ENCODE measurements around the gene CAMK4. TPM values are rescaled to one million over a fixed set of nuclear protein-coding genes. Genes with fewer than 3 reads are reported as not detected.

Gene CAMK4
- total RNA-seq, 4 donors from 2014 or later: 0.66 to 5.5 (median 2.8) TPM

DNA sequence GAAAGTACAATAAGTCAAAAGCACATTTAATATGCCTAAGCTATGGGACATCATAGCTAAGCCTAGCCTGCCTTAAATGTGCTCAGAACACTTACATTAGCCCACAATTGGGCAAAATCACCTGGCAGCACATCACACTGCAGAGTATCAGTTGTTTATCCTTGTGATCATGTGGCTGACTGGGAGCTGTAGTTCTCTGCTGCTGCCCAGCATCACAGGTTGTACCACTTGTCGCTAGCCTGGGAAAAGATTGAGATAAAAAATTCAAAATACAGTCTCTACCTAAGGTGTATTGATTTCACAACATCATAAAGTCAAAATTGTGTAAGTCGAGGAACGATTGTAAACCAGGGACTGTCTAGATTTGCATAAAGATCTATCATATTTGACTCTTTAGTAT is 58.6 kb downstream of the CAMK4 start:
- H3K4me3 ChIP-seq: no peak overlapping the region
- WGBS, 2 donors: 90 to 91% methylated on average over 3 of the region's 3 CpGs
- H3K4me1 ChIP-seq: no peaks in the 10 kb centered on the region
- no peak overlapping the region for H3K27ac ChIP-seq
- no peaks in the 10 kb centered on the region for H3K27me3 ChIP-seq
- no peak for DNase-seq (ENCODE audit: low spot score in 2 of 2)
- H3K9me3 ChIP-seq: no peaks in the 10 kb centered on the region
- no peaks in the 10 kb centered on the region for H3K36me3 ChIP-seq
- TF ChIP-seq EP300 (IDR thresholded peaks at IDR 0.05): no peak
- TF ChIP-seq POLR2A (IDR thresholded peaks at IDR 0.05): no peak
- TF ChIP-seq CTCF (IDR thresholded peaks at IDR 0.05): no peak

DNA sequence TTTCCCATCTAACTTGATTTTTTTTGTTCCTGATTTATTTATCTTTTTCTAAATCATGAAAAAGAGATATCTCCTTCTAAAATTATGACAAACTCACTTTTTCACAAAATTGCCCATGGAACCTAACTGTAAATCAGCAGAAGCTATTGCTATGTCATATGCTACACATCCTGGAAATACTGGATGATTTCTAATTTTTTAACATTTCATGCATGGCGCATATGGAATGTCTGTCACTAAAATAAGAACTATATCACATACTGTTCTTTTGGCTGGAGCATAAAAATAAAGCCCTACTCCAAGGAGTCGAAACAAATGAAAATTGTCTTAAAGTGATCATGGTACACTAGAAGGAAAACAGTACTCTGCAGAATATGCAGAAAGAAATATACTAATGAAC is 60.6 kb downstream of the CAMK4 start:
- WGBS, 2 donors: 62 to 65% methylated on average over 2 of the region's 2 CpGs
- no peaks in the 10 kb centered on the region for H3K27me3 ChIP-seq
- no peak for TF ChIP-seq EP300 (IDR thresholded peaks at IDR 0.05)
- no peak for TF ChIP-seq CTCF (IDR thresholded peaks at IDR 0.05)
- TF ChIP-seq POLR2A (IDR thresholded peaks at IDR 0.05): no peak
- no peaks in the 10 kb centered on the region for H3K9me3 ChIP-seq
- no peaks in the 10 kb centered on the region for H3K36me3 ChIP-seq
- no peak overlapping the region for H3K4me3 ChIP-seq
- H3K27ac ChIP-seq: no peak overlapping the region
- no peaks in the 10 kb centered on the region for H3K4me1 ChIP-seq
- no peak for DNase-seq (ENCODE audit: low spot score in 2 of 2)

- TF ChIP-seq POLR2A (IDR thresholded peaks at IDR 0.05) (no peak), EP300 (IDR thresholded peaks at IDR 0.05) (no peak), CTCF (IDR thresholded peaks at IDR 0.05) (no peak)
Measured at GRCh38 chr5:111294551-111294950, 70.4 kb downstream of the CAMK4 start.

DNA sequence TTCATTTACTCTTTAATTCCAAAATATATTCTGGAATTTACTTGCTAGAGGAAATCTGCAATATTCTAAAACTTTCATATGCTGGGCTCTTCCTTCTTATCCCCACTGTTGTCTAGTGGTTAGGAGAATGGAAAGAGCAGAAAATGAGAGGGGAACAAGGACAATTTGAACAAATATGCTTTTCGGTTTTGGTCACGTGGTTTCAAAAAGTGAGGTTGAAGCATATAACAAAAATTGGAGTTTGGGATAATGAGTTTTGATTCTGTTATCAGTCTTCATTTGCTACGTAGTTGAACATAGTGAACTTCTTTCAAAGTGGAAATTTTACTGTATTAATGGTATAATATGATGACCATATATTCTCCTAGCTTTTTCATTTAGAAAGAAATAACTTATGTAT is 71.5 kb downstream of the CAMK4 start:
- no peak for DNase-seq (ENCODE audit: low spot score in 2 of 2)
- Histone ChIP-seq H3K36me3 (no peaks in the 10 kb centered on the region), H3K27me3 (no peaks in the 10 kb centered on the region), H3K27ac (no peak overlapping the region), H3K4me3 (no peak overlapping the region), H3K4me1 (no peaks in the 10 kb centered on the region), H3K9me3 (no peaks in the 10 kb centered on the region)
- TF ChIP-seq POLR2A (IDR thresholded peaks at IDR 0.05): no peak
- TF ChIP-seq CTCF (IDR thresholded peaks at IDR 0.05): no peak
- no peak for TF ChIP-seq EP300 (IDR thresholded peaks at IDR 0.05)
- 87 to 90% methylated on average over 3 of the region's 3 CpGs for WGBS, 2 donors

More at GRCh38 chr5:111294551-111294950, 70.4 kb downstream of the CAMK4 start:
- Histone ChIP-seq H3K27me3 (no peaks in the 10 kb centered on the region), H3K4me3 (no peak overlapping the region), H3K9me3 (no peaks in the 10 kb centered on the region), H3K27ac (no peak overlapping the region), H3K36me3 (no peaks in the 10 kb centered on the region), H3K4me1 (no peaks in the 10 kb centered on the region)
- DNase-seq (ENCODE audit: low spot score in 2 of 2): no peak

- DNase-seq (ENCODE audit: low spot score in 2 of 2): no peak
- no peaks in the 10 kb centered on the region for H3K9me3 ChIP-seq
- no peak for TF ChIP-seq EP300 (IDR thresholded peaks at IDR 0.05)
- no peak for TF ChIP-seq POLR2A (IDR thresholded peaks at IDR 0.05)
- TF ChIP-seq CTCF (IDR thresholded peaks at IDR 0.05): no peak
- no peaks in the 10 kb centered on the region for H3K4me1 ChIP-seq
- H3K27ac ChIP-seq: no peak overlapping the region
- WGBS, 2 donors: 82 to 85% methylated on average over 3 of the region's 3 CpGs
- H3K36me3 ChIP-seq: no peaks in the 10 kb centered on the region
- H3K4me3 ChIP-seq: no peak overlapping the region
- H3K27me3 ChIP-seq: no peaks in the 10 kb centered on the region
Measured at GRCh38 chr5:111296570-111296969, 72.4 kb downstream of the CAMK4 start.

Data from tibial nerve (tissue), 4 donors.